Mesothelial cell of epicardium (in vitro differentiated cells): Measurements from ENCODE around the gene MYRIP. TPM values are rescaled to one million over a fixed set of nuclear protein-coding genes. Genes with fewer than 3 reads are reported as not detected.
A peak's percentile ranks its signal among the peaks of the same experiment; 100 is the strongest.
"Not testable (repeated sequence)": the region's sequence is repeated elsewhere in the genome, so short reads cannot be mapped to it uniquely, and the experiment has no call there.

ENCODE experiments used
- DNase-seq, 2 experiments: peaks; one replicate each; pipeline ENCODE4 v3.0.0; 2021; ENCODE audit warnings: low spot score in 2 of 2; ENCODE audit not compliant: unreplicated experiment in 2 of 2
- H3K27ac Mint-ChIP-seq: 2 replicates; pipeline ENCODE4 v1.8.0; 2021; ENCODE audit warnings: mixed read lengths
- H3K27me3 Mint-ChIP-seq: 2 replicates; pipeline ENCODE4 v1.8.0; 2021; ENCODE audit warnings: low read depth, mixed read lengths
- H3K36me3 Mint-ChIP-seq: 2 replicates; pipeline ENCODE4 v1.8.0; 2021; ENCODE audit warnings: mixed read lengths
- H3K4me1 Mint-ChIP-seq: 2 replicates; pipeline ENCODE4 v1.8.0; 2021; ENCODE audit warnings: mixed read lengths
- H3K4me3 Mint-ChIP-seq: 2 replicates; pipeline ENCODE4 v1.8.0; 2021; ENCODE audit warnings: mild to moderate bottlenecking, moderate library complexity, mixed read lengths
- H3K9me3 Mint-ChIP-seq: 2 replicates; pipeline ENCODE4 v1.8.0; 2021; ENCODE audit warnings: mixed read lengths
- CTCF ChIP-seq: fragments of 200-600 bp; sonication (generic); IDR thresholded peaks from one replicate; pipeline ENCODE4 v1.5.0; 2021; ENCODE audit warnings: antibody characterized with exemption; ENCODE audit not compliant: unreplicated experiment
- total RNA-seq: library from RNA; stranded (reverse); gene quantifications from 3 replicates; pipeline ENCODE4 v1.2.1, GENCODE V29; 2021

The MYRIP gene
- total RNA-seq, 1 donor from 2014 or later = 0.63 TPM

GRCh38 chr3:40073310-40074007 is 264.1 kb downstream of the MYRIP start:
- TF ChIP-seq CTCF = no peak
- Mint-ChIP-seq H3K27ac (no peak overlapping the region), H3K4me3 (no peak overlapping the region), H3K9me3 (no peaks in the 10 kb centered on the region), H3K27me3 (peaks cover 3% of the 10 kb centered on the region), H3K36me3 (no peaks in the 10 kb centered on the region), H3K4me1 (peaks cover 7% of the 10 kb centered on the region)
- peak in 1 of 2 experiments; percentile 42 for DNase-seq

- Mint-ChIP-seq H3K9me3 (peaks cover 16% of the 10 kb centered on the region), H3K4me1 (peaks cover 12% of the 10 kb centered on the region)
- not testable (repeated sequence) for H3K27ac Mint-ChIP-seq, H3K36me3 Mint-ChIP-seq, DNase-seq, H3K4me3 Mint-ChIP-seq, H3K27me3 Mint-ChIP-seq
Measured at GRCh38 chr3:40077139-40077538, 267.7 kb downstream of the MYRIP start.

- H3K4me1 Mint-ChIP-seq = peaks cover 12% of the 10 kb centered on the region
- not testable (repeated sequence) for H3K36me3 Mint-ChIP-seq
Measured at GRCh38 chr3:40077828-40078492, 268.6 kb downstream of the MYRIP start.

GRCh38 chr3:40078590-40078989 is 269.2 kb downstream of the MYRIP start:
- H3K27me3 Mint-ChIP-seq = no peaks in the 10 kb centered on the region
- no peak for DNase-seq
- peaks cover 28% of the 10 kb centered on the region for H3K9me3 Mint-ChIP-seq
- no peak overlapping the region for H3K27ac Mint-ChIP-seq
- no peak overlapping the region for H3K4me3 Mint-ChIP-seq
- no peak for TF ChIP-seq CTCF
- H3K36me3 Mint-ChIP-seq = no peaks in the 10 kb centered on the region
- H3K4me1 Mint-ChIP-seq = peaks cover 6% of the 10 kb centered on the region

More at GRCh38 chr3:40077828-40078492, 268.6 kb downstream of the MYRIP start:
- H3K27ac Mint-ChIP-seq, H3K27me3 Mint-ChIP-seq, DNase-seq, H3K4me3 Mint-ChIP-seq: not testable (repeated sequence)
- H3K9me3 Mint-ChIP-seq = peaks cover 21% of the 10 kb centered on the region

GRCh38 chr3:40079203-40079846 is 269.9 kb downstream of the MYRIP start:
- Mint-ChIP-seq H3K27me3 (no peaks in the 10 kb centered on the region), H3K4me3 (no peak overlapping the region), H3K4me1 (peaks cover 4% of the 10 kb centered on the region), H3K27ac (no peak overlapping the region), H3K36me3 (no peaks in the 10 kb centered on the region), H3K9me3 (peaks cover 28% of the 10 kb centered on the region)
- no peak for TF ChIP-seq CTCF
- DNase-seq = no peak

GRCh38 chr3:40079847-40080240 is 270.4 kb downstream of the MYRIP start:
- TF ChIP-seq CTCF = no peak
- Mint-ChIP-seq H3K36me3 (no peaks in the 10 kb centered on the region), H3K4me1 (peaks cover 4% of the 10 kb centered on the region), H3K27me3 (no peaks in the 10 kb centered on the region), H3K27ac (no peak overlapping the region), H3K9me3 (peaks cover 28% of the 10 kb centered on the region), H3K4me3 (no peak overlapping the region)
- no peak for DNase-seq
